GM12891 (cell line): ENCODE data around the gene TRAPPC10.
"Not testable (repeated sequence)": the region's sequence is repeated elsewhere in the genome, so short reads cannot be mapped to it uniquely, and the experiment has no call there.

Experiments
- POLR2A ChIP-seq: IDR thresholded peaks from 2 replicates; pipeline ENCODE4 v1.6.1; 2011; ENCODE audit warnings: low read depth, low read length, control low read depth
- POLR2AphosphoS5 ChIP-seq: IDR thresholded peaks from 2 replicates; pipeline ENCODE4 v1.6.1; 2011; ENCODE audit warnings: low read depth, low read length, control low read depth
- SPI1 ChIP-seq: IDR thresholded peaks from 2 replicates; pipeline ENCODE4 v1.6.1; 2011; ENCODE audit warnings: low read depth, low read length, control low read depth
- TAF1 ChIP-seq: IDR thresholded peaks from 2 replicates; pipeline ENCODE4 v1.6.1; 2011; ENCODE audit warnings: low read depth, low read length, control low read depth

DNA sequence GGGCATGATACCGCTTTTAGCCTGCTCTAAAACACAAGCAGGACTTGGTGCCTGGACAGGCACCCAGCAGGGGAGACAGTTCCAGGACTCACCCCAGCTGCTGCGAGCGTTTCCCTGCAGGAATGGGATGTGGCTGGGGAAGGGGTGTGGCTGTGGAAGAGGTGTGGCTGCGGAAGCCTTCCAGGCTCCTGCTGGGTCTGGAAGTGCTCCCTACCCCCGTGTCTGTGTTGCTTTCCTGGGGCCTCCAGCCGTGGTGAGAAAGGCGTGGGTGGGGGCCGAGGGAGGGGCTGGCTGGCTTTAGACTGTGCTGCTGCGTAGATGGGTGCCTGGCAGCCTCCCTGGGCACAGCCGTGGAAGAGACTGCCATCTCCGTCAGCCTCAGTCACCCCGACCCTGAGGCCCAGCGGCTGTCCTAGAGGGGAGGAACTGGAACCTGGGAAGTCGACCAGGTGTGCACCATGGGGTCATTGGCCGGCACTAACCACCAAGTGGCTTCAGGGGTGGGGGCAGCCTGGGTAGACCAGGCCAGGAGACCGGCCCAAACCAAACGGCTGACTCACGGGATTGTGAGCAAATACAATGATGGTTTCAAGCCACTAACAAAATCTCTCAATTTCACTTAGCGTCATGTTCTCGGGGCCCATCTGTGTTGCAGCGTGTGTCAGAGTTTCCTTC is 141.2 kb downstream of the TRAPPC10 start:
- not testable (repeated sequence) for TF ChIP-seq POLR2A, POLR2AphosphoS5, SPI1, TAF1
